B cell (primary cell): ENCODE measurements around the gene C12orf75. TPM values are rescaled to one million over a fixed set of nuclear protein-coding genes. Genes with fewer than 3 reads are reported as not detected.
"Not testable (repeated sequence)": the region's sequence is repeated elsewhere in the genome, so short reads cannot be mapped to it uniquely, and the experiment has no call there.

Experiments
- ATAC-seq: fragments of 200-7000 bp; cut with Tn5 transposase; one replicate; pipeline ENCODE4 v1.10.0; 2021; ENCODE audit warnings: low read depth, mild to moderate bottlenecking, moderate number of reproducible peaks, moderate library complexity
- CTCF ChIA-PET: fragments of 350-600 bp; sonication (Branson Sonifier 250); formaldehyde crosslinking; loops from one replicate; lab custom pipeline; 2021; ENCODE audit warnings: antibody characterized with exemption, inconsistent platforms; lab: Charles Lee
- POLR2A ChIA-PET: fragments of 350-600 bp; sonication (Branson Sonifier 250); formaldehyde crosslinking; loops from one replicate; lab custom pipeline; 2021; ENCODE audit warnings: antibody characterized with exemption; lab: Charles Lee
- DNase-seq: peaks from one replicate; pipeline ENCODE4 v3.0.0; 2013
- H2AFZ ChIP-seq: 2 replicates; pipeline ENCODE4 v1.6.1; 2012; ENCODE audit warnings: mild to moderate bottlenecking, low read depth, low read length; ENCODE audit not compliant: insufficient read depth, poor library complexity, severe bottlenecking
- H3K27ac ChIP-seq, 2 donors: 1 replicate in 1 of 2; 2 replicates in 1 of 2; pipeline ENCODE4 v1.5.1; 2012 to 2013; ENCODE audit warnings: low read length in 2 of 2, mild to moderate bottlenecking in 2 of 2, moderate library complexity in 1 of 2
- H3K27me3 ChIP-seq, 4 experiments: fragments of 200-600 bp in 1 of 4; sonication (generic) in 1 of 4; replicated peaks in 1 of 4; 1 replicate in 2 of 4; 2 replicates in 2 of 4; pipeline versions ENCODE4 v1.6.1 to v1.7.0; 2013 to 2016; ENCODE audit warnings: low read length in 3 of 4, mild to moderate bottlenecking in 2 of 4, mixed read lengths in 1 of 4, moderate library complexity in 1 of 4; ENCODE audit not compliant: insufficient read depth in 4 of 4, control insufficient read depth in 3 of 4; ENCODE audit errors: control extremely low read depth in 1 of 4
- H3K36me3 ChIP-seq, 2 experiments: replicated peaks in 1 of 2; 1 replicate in 1 of 2; 2 replicates in 1 of 2; pipeline versions ENCODE4 v1.6.1 to v1.7.1; 2013; ENCODE audit warnings: low read length in 1 of 2; ENCODE audit not compliant: insufficient read depth in 2 of 2, control insufficient read depth in 1 of 2; ENCODE audit errors: control extremely low read depth in 1 of 2, extremely low read depth in 1 of 2
- H3K4me1 ChIP-seq, 2 donors: fragments of 200-600 bp in 1 of 2; sonication (generic) in 1 of 2; 1 replicate in 1 of 2; 2 replicates in 1 of 2; pipeline versions ENCODE4 v1.5.1 to v1.6.1; 2013 to 2017; ENCODE audit warnings: low read length in 2 of 2; ENCODE audit not compliant: control insufficient read depth in 2 of 2, insufficient read depth in 2 of 2
- H3K4me2 ChIP-seq: replicated peaks from 2 replicates; pipeline ENCODE3; 2012; ENCODE audit warnings: mild to moderate bottlenecking, low read depth, low read length; ENCODE audit not compliant: poor library complexity, severe bottlenecking
- H3K4me3 ChIP-seq, 5 experiments: fragments of 200-600 bp in 1 of 5; sonication (generic) in 1 of 5; 1 replicate in 3 of 5; 2 replicates in 2 of 5; pipeline versions ENCODE4 v1.5.1 to v1.7.0; 2011 to 2016; ENCODE audit warnings: low read length in 4 of 5, mild to moderate bottlenecking in 4 of 5, low read depth in 2 of 5, control low read depth in 1 of 5, moderate library complexity in 1 of 5; ENCODE audit not compliant: insufficient read depth in 1 of 5; ENCODE audit errors: control extremely low read depth in 1 of 5, extremely low read depth in 1 of 5
- H3K79me2 ChIP-seq: fragments of 200-600 bp; sonication (generic); one replicate; pipeline ENCODE4 v1.6.0; 2016; ENCODE audit warnings: low read length; ENCODE audit not compliant: control insufficient read depth, insufficient read depth
- H3K9ac ChIP-seq: fragments of 200-600 bp; sonication (generic); 2 replicates; pipeline ENCODE4 v1.6.1; 2017; ENCODE audit warnings: mild to moderate bottlenecking, low read length, moderate library complexity
- H3K9me3 ChIP-seq, 3 donors: one replicate each; pipeline versions ENCODE4 v1.6.1 to v1.7.1; 2013; ENCODE audit warnings: low read length in 2 of 3; ENCODE audit not compliant: control insufficient read depth in 2 of 3, insufficient read depth in 1 of 3; ENCODE audit errors: control extremely low read depth in 1 of 3
- H4K20me1 ChIP-seq: 2 replicates; pipeline ENCODE4 v1.6.0; 2012; ENCODE audit warnings: mild to moderate bottlenecking, low read length; ENCODE audit not compliant: insufficient read depth, control insufficient read depth, poor library complexity, severe bottlenecking
- H3K27ac Mint-ChIP-seq: one replicate; pipeline ENCODE4 v1.8.0; 2021; ENCODE audit warnings: mixed read lengths
- H3K27me3 Mint-ChIP-seq: one replicate; pipeline ENCODE4 v1.8.0; 2021; ENCODE audit warnings: mixed read lengths
- H3K4me1 Mint-ChIP-seq: one replicate; pipeline ENCODE4 v1.8.0; 2021; ENCODE audit warnings: mixed read lengths
- H3K4me3 Mint-ChIP-seq: one replicate; pipeline ENCODE4 v1.8.0; 2021; ENCODE audit warnings: mixed read lengths
- H3K9me3 Mint-ChIP-seq: one replicate; pipeline ENCODE4 v1.8.0; 2022; ENCODE audit warnings: mixed read lengths; ENCODE audit not compliant: insufficient read depth
- WGBS: methylation state at CpG from one replicate; pipeline ENCODE4 v1.1.5; 2013; ENCODE audit warnings: missing lambda C conversion rate; ENCODE audit not compliant: insufficient coverage; 5-methylcytosine and 5-hydroxymethylcytosine counted together
- intact Hi-C: fragments of 100-400 bp; cut with micrococcal nuclease; formaldehyde crosslinking; loops from one replicate; pipeline ENCODE4 v1.10.0; 2022
- polyA plus RNA-seq: library from polyadenylated mRNA; depleted of rRNA; stranded (reverse); fragments of >200 nt; gene quantifications from 2 replicates; pipeline ENCODE4 v1.2.3, GENCODE V29; 2012
- total RNA-seq, 2 donors: library from RNA; stranded (reverse); fragments of 120-200 nt in 1 of 2; gene quantifications; 1 replicate in 1 of 2; 2 replicates in 1 of 2; pipeline versions ENCODE4 v1.2.3 to v1.2.4, GENCODE V29; 2013 to 2022

C12orf75 gene
- total and polyA plus RNA-seq, 2 donors (not counting 1 experiment from before 2014, with no cell fraction given), result 8.5 to 12.9 TPM

GRCh38 chr12:105310476-105311085, 19.9 kb upstream of the C12orf75 start:
- POLR2A ChIA-PET, H3K4me2 ChIP-seq, H4K20me1 ChIP-seq, H3K36me3 ChIP-seq, H3K79me2 ChIP-seq, ATAC-seq, H3K4me3 Mint-ChIP-seq, DNase-seq, CTCF ChIA-PET, H3K27ac ChIP-seq, H2AFZ ChIP-seq, H3K4me1 Mint-ChIP-seq, H3K4me3 ChIP-seq, H3K9me3 ChIP-seq, intact Hi-C loops, H3K9ac ChIP-seq, H3K27ac Mint-ChIP-seq, H3K4me1 ChIP-seq, H3K27me3 ChIP-seq: not testable (repeated sequence)
- WGBS, result no CpG with 5 or more reads among the region's 2 CpGs
- Mint-ChIP-seq H3K27me3 (peaks cover 16% of the 10 kb centered on the region), H3K9me3 (peaks cover 14% of the 10 kb centered on the region)

- H3K27me3 ChIP-seq, H3K4me1 Mint-ChIP-seq, H3K4me3 Mint-ChIP-seq, H3K9ac ChIP-seq, H3K4me2 ChIP-seq, CTCF ChIA-PET, H2AFZ ChIP-seq, H3K4me1 ChIP-seq, H3K27ac Mint-ChIP-seq, H3K4me3 ChIP-seq, POLR2A ChIA-PET, H3K27ac ChIP-seq, H3K79me2 ChIP-seq, H3K9me3 ChIP-seq, H4K20me1 ChIP-seq, H3K36me3 ChIP-seq, intact Hi-C loops, DNase-seq, ATAC-seq: not testable (repeated sequence)
- Mint-ChIP-seq H3K27me3 (peaks cover 12% of the 10 kb centered on the region), H3K9me3 (peaks cover 14% of the 10 kb centered on the region)
- no CpG with 5 or more reads among the region's 3 CpGs for WGBS
These were observed 18.6 kb upstream of the C12orf75 start for GRCh38 chr12:105311936-105312335.

- H3K27me3 Mint-ChIP-seq, H3K4me3 Mint-ChIP-seq, H3K27ac Mint-ChIP-seq, CTCF ChIA-PET, ATAC-seq, intact Hi-C loops, H3K9me3 ChIP-seq, POLR2A ChIA-PET, H3K4me1 ChIP-seq, H3K4me2 ChIP-seq, H3K79me2 ChIP-seq, H3K4me1 Mint-ChIP-seq, H3K4me3 ChIP-seq, H3K27me3 ChIP-seq, H3K9ac ChIP-seq, DNase-seq, H3K36me3 ChIP-seq, H4K20me1 ChIP-seq, H2AFZ ChIP-seq, H3K27ac ChIP-seq: not testable (repeated sequence)
- peaks cover 14% of the 10 kb centered on the region for H3K9me3 Mint-ChIP-seq
- WGBS, result 100% methylated on average over 2 of the region's 8 CpGs
These were observed 16.7 kb upstream of the C12orf75 start for GRCh38 chr12:105313755-105314154.
